ENCODE results near the gene MAD2L1BP.
A peak's percentile ranks its signal among the peaks of the same experiment; 100 is the strongest.
"Not testable (repeated sequence)": the region's sequence is repeated elsewhere in the genome, so short reads cannot be mapped to it uniquely, and the experiment has no call there.

Gene MAD2L1BP, protein sequence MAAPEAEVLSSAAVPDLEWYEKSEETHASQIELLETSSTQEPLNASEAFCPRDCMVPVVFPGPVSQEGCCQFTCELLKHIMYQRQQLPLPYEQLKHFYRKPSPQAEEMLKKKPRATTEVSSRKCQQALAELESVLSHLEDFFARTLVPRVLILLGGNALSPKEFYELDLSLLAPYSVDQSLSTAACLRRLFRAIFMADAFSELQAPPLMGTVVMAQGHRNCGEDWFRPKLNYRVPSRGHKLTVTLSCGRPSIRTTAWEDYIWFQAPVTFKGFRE

DNA sequence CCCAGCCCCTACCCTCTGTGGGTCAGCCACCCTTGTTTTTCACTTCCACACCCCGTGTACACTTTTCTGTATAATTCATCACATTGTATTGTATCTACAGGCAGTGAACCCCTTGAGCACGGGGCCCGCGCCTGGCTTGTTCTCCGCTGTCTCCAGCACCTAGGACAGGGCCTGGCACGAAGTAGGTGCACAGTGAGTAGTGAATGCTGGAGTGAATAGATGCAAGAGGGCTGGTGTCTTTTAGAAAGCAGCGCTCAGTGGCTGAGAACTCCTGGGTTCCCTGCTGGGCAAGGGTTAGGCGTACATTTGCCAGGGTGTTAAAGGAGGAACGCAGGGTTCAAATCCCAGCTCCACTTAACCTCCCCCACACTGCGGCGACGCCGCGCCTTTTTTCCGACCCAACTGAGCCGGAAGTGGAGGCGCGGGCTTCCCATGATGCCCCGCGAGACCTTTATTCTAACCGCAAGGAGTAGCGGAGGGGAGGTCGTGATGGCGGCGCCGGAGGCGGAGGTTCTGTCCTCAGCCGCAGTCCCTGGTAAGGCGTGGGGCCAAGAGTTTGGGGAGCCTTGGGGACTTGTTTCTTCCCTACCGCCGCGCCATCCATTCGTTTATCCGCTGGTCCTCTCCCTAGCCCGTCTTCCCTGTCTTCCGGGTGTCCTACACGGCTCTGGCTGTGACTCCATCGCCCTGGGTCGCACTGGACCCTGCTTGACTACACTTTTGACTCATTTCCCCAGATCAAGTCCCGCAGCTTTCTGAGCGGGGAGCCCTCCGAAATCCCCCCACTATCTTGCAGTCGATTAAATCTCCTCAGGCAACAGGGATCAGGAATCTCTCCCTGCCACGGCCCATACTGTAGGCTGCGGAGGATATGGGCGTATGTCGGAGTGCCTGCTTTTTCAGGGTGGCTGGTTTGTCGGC is at the start of gene MAD2L1BP:
Gene MAD2L1BP, plus strand, starts transcription at position 454 of the 921 bp plus-strand sequence. Its CDS starts 36 bp downstream, at position 490.
- DNase-seq (peak; percentile 90), ATAC-seq (peak; percentile 87)
- H3K4me1 Mint-ChIP-seq = peaks cover 54% of the 10 kb centered on the region
- no peaks in the 10 kb centered on the region for H3K27me3 Mint-ChIP-seq
- H3K36me3 Mint-ChIP-seq (ENCODE audit: low read depth) = peaks cover 31% of the 10 kb centered on the region
- H3K9me3 Mint-ChIP-seq = no peaks in the 10 kb centered on the region
- peak within 1 kb of the TSS; percentile 95 for H3K4me3 Mint-ChIP-seq
- peak within 1 kb of the TSS; percentile 93 for H3K27ac Mint-ChIP-seq

- ATAC-seq (no peak), DNase-seq (no peak)
- Mint-ChIP-seq H3K27ac (no peak overlapping the region), H3K36me3 (ENCODE audit: low read depth) (peaks cover 50% of the 10 kb centered on the region), H3K9me3 (no peaks in the 10 kb centered on the region), H3K27me3 (no peaks in the 10 kb centered on the region), H3K4me1 (peaks cover 19% of the 10 kb centered on the region), H3K4me3 (no peak overlapping the region)
Measured at GRCh38 chr6:43588194-43588593, 47.4 kb upstream of the MAD2L1BP start.

GRCh38 chr6:43589564-43589963 is 46.1 kb upstream of the MAD2L1BP start:
- H3K9me3 Mint-ChIP-seq = not testable (repeated sequence)

DNA sequence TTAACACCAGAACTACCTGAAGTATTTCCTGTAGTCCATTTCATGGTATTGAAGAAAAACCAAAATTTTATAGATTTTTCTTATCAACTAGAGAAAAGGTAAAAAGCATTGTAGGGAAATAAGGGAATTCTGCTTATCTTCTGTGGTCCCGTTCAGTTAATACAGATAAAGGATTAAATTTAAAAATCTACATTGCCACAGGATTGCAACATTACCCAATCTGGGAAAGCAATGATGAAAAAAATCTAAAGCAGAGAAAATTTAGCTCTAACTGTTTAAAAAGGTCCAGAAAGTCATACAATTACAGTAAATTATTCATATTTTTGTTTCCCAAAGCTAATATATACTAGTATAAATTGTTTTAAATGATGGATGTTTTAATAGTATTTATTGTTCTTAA is 41.7 kb upstream of the MAD2L1BP start:
- Mint-ChIP-seq H3K9me3 (no peaks in the 10 kb centered on the region), H3K4me3 (no peak overlapping the region), H3K27ac (no peak overlapping the region), H3K4me1 (no peaks in the 10 kb centered on the region), H3K27me3 (no peaks in the 10 kb centered on the region), H3K36me3 (ENCODE audit: low read depth) (peaks cover 34% of the 10 kb centered on the region)
- ATAC-seq (no peak), DNase-seq (no peak)

More at GRCh38 chr6:43589564-43589963, 46.1 kb upstream of the MAD2L1BP start:
- peaks cover 41% of the 10 kb centered on the region for H3K36me3 Mint-ChIP-seq (ENCODE audit: low read depth)
- not testable (repeated sequence) for H3K27ac Mint-ChIP-seq, ATAC-seq, H3K4me3 Mint-ChIP-seq, DNase-seq, H3K27me3 Mint-ChIP-seq, H3K4me1 Mint-ChIP-seq

DNA sequence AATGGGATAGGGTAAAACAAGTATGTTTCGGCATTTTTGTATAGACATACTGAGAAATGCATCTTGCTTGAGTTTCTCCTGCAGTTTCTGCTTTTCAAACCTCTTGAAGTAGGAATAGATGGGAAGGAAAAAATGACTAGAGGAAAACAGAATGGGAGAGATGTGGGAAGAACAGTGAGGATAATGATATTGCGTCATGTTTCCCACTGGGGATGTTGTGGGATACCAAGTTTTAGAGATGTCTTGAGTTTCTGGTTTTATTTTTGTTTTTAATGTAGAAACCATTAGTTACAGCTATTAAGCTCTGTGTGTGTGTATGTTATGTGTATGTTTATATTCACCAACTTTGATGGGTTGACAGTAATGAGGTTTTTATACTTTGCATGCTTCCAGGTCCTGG is 35.0 kb upstream of the MAD2L1BP start:
- Mint-ChIP-seq H3K27ac (no peak overlapping the region), H3K27me3 (no peaks in the 10 kb centered on the region), H3K4me3 (no peak overlapping the region), H3K4me1 (no peaks in the 10 kb centered on the region), H3K9me3 (no peaks in the 10 kb centered on the region), H3K36me3 (ENCODE audit: low read depth) (peaks cover 33% of the 10 kb centered on the region)
- no peak for DNase-seq
- ATAC-seq = no peak

GRCh38 chr6:43604174-43604573 is 31.5 kb upstream of the MAD2L1BP start:
- no peak for DNase-seq
- no peak for ATAC-seq
- peaks cover 40% of the 10 kb centered on the region for H3K36me3 Mint-ChIP-seq (ENCODE audit: low read depth)
- no peak overlapping the region for H3K27ac Mint-ChIP-seq
- H3K27me3 Mint-ChIP-seq = no peaks in the 10 kb centered on the region
- H3K4me3 Mint-ChIP-seq = no peak overlapping the region
- no peaks in the 10 kb centered on the region for H3K9me3 Mint-ChIP-seq
- H3K4me1 Mint-ChIP-seq = peaks cover 2% of the 10 kb centered on the region

GRCh38 chr6:43606019-43606418 is 29.6 kb upstream of the MAD2L1BP start:
- no peak overlapping the region for H3K4me3 Mint-ChIP-seq
- H3K27ac Mint-ChIP-seq = no peak overlapping the region
- peaks cover 40% of the 10 kb centered on the region for H3K36me3 Mint-ChIP-seq (ENCODE audit: low read depth)

DNA sequence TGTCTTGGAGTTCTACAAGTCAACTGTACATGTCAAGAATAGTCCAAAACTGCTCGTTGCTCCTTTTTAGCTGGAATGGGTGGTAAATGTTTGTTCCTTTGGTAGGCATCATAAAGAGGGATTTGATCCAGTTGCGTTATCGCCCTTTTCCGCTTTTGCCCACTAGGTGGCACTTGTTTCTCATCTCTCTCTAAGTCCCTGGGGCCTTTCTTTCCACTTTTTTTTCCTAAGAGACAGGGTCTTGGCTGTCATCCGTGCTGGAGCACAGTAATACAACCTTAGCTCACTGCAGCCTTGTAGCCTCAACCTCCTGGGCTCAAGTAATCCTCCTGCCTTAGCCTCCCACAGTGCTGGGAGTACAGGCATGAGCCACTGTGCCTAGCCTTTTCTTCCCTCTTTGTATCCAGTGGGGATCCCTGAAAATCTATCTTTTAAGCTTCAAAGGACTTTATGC is 27.3 kb upstream of the MAD2L1BP start:
- ATAC-seq = peak; percentile 36
- peak; percentile 61 for DNase-seq
- Mint-ChIP-seq H3K4me1 (peaks cover 2% of the 10 kb centered on the region), H3K9me3 (no peaks in the 10 kb centered on the region), H3K27me3 (no peaks in the 10 kb centered on the region), H3K36me3 (ENCODE audit: low read depth) (peaks cover 39% of the 10 kb centered on the region), H3K27ac (no peak overlapping the region), H3K4me3 (no peak overlapping the region)

More at GRCh38 chr6:43606019-43606418, 29.6 kb upstream of the MAD2L1BP start:
- ATAC-seq = no peak
- Mint-ChIP-seq H3K4me1 (peaks cover 2% of the 10 kb centered on the region), H3K9me3 (no peaks in the 10 kb centered on the region), H3K27me3 (no peaks in the 10 kb centered on the region)
- DNase-seq = no peak

- Mint-ChIP-seq H3K4me3 (no peak overlapping the region), H3K27me3 (no peaks in the 10 kb centered on the region), H3K4me1 (peaks cover 2% of the 10 kb centered on the region), H3K9me3 (no peaks in the 10 kb centered on the region), H3K27ac (no peak overlapping the region), H3K36me3 (ENCODE audit: low read depth) (peaks cover 44% of the 10 kb centered on the region)
- DNase-seq (no peak), ATAC-seq (no peak)
Measured at GRCh38 chr6:43608807-43609206, 26.8 kb upstream of the MAD2L1BP start.

GRCh38 chr6:43609402-43609801 is 26.2 kb upstream of the MAD2L1BP start:
- H3K9me3 Mint-ChIP-seq = no peaks in the 10 kb centered on the region
- no peaks in the 10 kb centered on the region for H3K27me3 Mint-ChIP-seq
- DNase-seq (no peak), ATAC-seq (no peak)
- H3K4me3 Mint-ChIP-seq = no peak overlapping the region
- peaks cover 2% of the 10 kb centered on the region for H3K4me1 Mint-ChIP-seq
- no peak overlapping the region for H3K27ac Mint-ChIP-seq
- H3K36me3 Mint-ChIP-seq (ENCODE audit: low read depth) = peaks cover 42% of the 10 kb centered on the region

DNA sequence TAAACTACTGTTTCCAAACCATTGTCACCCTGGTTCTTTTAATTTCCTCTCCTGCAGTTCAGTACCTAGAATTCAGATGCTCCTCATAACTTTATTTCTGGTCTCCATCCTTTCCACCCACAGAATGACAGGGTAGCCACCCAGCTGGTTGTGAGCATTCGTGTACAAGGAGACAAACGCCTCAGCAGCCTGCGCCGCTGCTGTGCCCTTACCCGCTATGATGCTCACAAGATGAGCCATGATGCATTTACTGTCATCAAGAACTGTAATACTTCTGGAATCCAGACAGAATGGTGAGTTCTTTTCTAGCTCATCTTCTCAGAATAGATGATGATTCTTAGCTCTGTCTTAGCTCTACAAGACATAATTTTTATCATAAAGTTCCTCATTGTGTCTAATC is 25.2 kb upstream of the MAD2L1BP start:
- DNase-seq = no peak
- Mint-ChIP-seq H3K9me3 (no peaks in the 10 kb centered on the region), H3K27me3 (no peaks in the 10 kb centered on the region), H3K36me3 (ENCODE audit: low read depth) (peaks cover 43% of the 10 kb centered on the region), H3K4me1 (peaks cover 2% of the 10 kb centered on the region), H3K27ac (no peak overlapping the region), H3K4me3 (no peak overlapping the region)
- ATAC-seq = no peak

GRCh38 chr6:43613721-43614395 is 21.8 kb upstream of the MAD2L1BP start:
- no peaks in the 10 kb centered on the region for H3K9me3 Mint-ChIP-seq

DNA sequence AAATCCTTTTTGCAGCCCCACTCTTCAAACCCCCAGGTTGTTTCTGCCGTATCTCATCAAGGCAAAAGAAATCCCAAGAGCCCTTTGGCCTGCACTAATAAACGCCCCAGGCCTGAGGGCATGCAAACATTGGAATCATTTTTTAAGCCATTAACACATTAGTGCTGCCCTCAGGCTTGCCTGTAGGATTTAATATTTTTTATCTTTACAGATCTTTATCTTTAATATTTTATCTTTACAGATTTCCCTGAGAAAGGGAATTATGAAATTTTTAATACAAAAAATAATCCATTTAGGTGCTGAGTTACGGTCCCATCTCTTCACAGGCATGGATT is 21.3 kb upstream of the MAD2L1BP start:
- no peak for DNase-seq
- no peak overlapping the region for H3K27ac Mint-ChIP-seq

More at GRCh38 chr6:43613721-43614395, 21.8 kb upstream of the MAD2L1BP start:
- peaks cover 36% of the 10 kb centered on the region for H3K36me3 Mint-ChIP-seq (ENCODE audit: low read depth)
- H3K27me3 Mint-ChIP-seq = no peaks in the 10 kb centered on the region
- ATAC-seq = no peak
- no peaks in the 10 kb centered on the region for H3K4me1 Mint-ChIP-seq
- no peak overlapping the region for H3K27ac Mint-ChIP-seq
- no peak overlapping the region for H3K4me3 Mint-ChIP-seq
- DNase-seq = no peak

GRCh38 chr6:43616725-43617472 is 18.7 kb upstream of the MAD2L1BP start:
- peaks cover 32% of the 10 kb centered on the region for H3K36me3 Mint-ChIP-seq (ENCODE audit: low read depth)
- ATAC-seq = no peak
- DNase-seq = no peak
- no peak overlapping the region for H3K27ac Mint-ChIP-seq
- H3K9me3 Mint-ChIP-seq = no peaks in the 10 kb centered on the region
- no peak overlapping the region for H3K4me3 Mint-ChIP-seq
- H3K4me1 Mint-ChIP-seq = no peaks in the 10 kb centered on the region
- no peaks in the 10 kb centered on the region for H3K27me3 Mint-ChIP-seq

More for the DNA sequence above, 21.3 kb upstream of the MAD2L1BP start:
- no peaks in the 10 kb centered on the region for H3K4me1 Mint-ChIP-seq
- H3K27me3 Mint-ChIP-seq = no peaks in the 10 kb centered on the region
- ATAC-seq = no peak
- H3K36me3 Mint-ChIP-seq (ENCODE audit: low read depth) = peaks cover 33% of the 10 kb centered on the region
- no peaks in the 10 kb centered on the region for H3K9me3 Mint-ChIP-seq
- H3K4me3 Mint-ChIP-seq = no peak overlapping the region

Measured in activated naive CD8-positive, alpha-beta T cell treated with anti-CD3 and anti-CD28 coated beads, Interleukin-2, amount 50 U/mL, for 24 hours (primary cell).